ENCODE measurements around the gene TNNI3K. TPM values are rescaled to one million over a fixed set of nuclear protein-coding genes. Genes with fewer than 3 reads are reported as not detected.

TNNI3K gene
- total RNA-seq, 1 donor from 2014 or later: 1.3 TPM

DNA sequence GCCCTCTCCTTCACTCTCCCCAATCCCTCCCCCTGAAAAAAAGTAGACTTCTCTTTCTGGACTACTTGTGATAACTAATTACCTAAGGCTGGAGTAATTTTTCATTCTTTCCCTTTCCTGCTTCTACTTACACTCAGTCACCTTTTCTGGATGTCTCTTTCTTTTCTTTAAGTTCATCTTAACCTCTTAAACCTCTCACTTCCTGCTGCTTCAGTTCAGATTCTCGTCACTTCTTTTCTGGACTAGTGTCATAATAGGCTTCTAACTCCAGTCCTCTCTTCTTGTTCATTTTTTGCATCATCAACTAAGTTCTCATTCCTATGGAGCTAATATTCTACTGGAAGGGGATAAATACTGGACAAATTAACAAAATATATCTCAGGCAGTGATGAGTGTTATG, 201.8 kb downstream of the TNNI3K start:
- Histone ChIP-seq H3K36me3 (no peaks in the 10 kb centered on the region), H3K27me3 (no peaks in the 10 kb centered on the region), H3K4me1 (no peaks in the 10 kb centered on the region), H3K4me3 (no peak overlapping the region), H3K27ac (no peak overlapping the region), H3K9me3 (no peaks in the 10 kb centered on the region)
- intact Hi-C loops (cut with DNase I): no loop called here
- TF ChIP-seq, protein P1, sequence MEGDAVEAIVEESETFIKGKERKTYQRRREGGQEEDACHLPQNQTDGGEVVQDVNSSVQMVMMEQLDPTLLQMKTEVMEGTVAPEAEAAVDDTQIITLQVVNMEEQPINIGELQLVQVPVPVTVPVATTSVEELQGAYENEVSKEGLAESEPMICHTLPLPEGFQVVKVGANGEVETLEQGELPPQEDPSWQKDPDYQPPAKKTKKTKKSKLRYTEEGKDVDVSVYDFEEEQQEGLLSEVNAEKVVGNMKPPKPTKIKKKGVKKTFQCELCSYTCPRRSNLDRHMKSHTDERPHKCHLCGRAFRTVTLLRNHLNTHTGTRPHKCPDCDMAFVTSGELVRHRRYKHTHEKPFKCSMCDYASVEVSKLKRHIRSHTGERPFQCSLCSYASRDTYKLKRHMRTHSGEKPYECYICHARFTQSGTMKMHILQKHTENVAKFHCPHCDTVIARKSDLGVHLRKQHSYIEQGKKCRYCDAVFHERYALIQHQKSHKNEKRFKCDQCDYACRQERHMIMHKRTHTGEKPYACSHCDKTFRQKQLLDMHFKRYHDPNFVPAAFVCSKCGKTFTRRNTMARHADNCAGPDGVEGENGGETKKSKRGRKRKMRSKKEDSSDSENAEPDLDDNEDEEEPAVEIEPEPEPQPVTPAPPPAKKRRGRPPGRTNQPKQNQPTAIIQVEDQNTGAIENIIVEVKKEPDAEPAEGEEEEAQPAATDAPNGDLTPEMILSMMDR (IDR thresholded peaks at IDR 0.05): no peak
- DNase-seq (no peak), ATAC-seq (no peak)

DNA sequence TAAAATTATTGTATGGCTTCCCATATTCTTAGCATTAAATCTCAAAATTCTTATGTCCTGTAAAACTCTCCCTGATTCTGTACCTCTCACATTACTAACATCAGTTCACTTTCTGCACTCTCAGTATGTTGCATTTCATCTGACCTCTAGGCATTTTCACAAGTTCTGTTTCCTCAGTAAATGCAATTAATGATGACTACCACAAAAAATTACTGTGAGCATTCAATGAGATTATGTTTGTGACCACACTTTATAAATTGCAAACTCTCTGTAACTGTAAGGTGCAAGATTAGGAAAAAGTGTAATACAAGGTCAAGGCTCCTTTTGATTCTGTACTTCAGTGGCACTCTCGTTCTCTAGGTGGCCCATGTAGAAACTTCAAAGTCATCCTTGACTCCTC, 216.8 kb downstream of the TNNI3K start:
- intact Hi-C loops (cut with DNase I): no loop called here
- H3K4me3 ChIP-seq: no peak overlapping the region
- TF ChIP-seq, protein P1 (IDR thresholded peaks at IDR 0.05): no peak
- no peaks in the 10 kb centered on the region for H3K4me1 ChIP-seq
- no peaks in the 10 kb centered on the region for H3K27me3 ChIP-seq
- H3K27ac ChIP-seq: no peak overlapping the region
- no peaks in the 10 kb centered on the region for H3K36me3 ChIP-seq
- no peak for DNase-seq
- ATAC-seq: no peak
- no peaks in the 10 kb centered on the region for H3K9me3 ChIP-seq

DNA sequence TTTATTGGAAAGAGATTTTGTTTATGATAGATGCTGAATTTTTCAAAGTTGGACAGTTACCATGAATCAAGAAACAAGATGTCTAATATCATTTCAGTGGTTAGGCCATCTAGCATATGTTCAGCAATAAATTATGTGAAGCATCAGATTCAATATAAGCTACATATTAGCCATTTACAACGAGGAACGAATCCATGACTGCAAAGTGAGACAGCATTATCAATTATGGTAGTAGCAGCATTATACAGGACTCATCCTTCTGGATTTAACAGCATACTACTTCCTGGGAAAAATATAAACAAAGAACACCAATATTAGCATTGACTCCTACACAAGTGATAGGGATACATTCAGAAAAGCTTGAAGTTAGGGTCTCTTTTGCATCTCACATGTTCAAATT, 218.1 kb downstream of the TNNI3K start:
- H3K4me1 ChIP-seq: no peaks in the 10 kb centered on the region
- TF ChIP-seq, protein P1 (IDR thresholded peaks at IDR 0.05): no peak
- H3K36me3 ChIP-seq: no peaks in the 10 kb centered on the region
- intact Hi-C loops (cut with DNase I): no loop called here
- H3K4me3 ChIP-seq: no peak overlapping the region
- ATAC-seq (no peak), DNase-seq (no peak)
- H3K27ac ChIP-seq: no peak overlapping the region
- no peaks in the 10 kb centered on the region for H3K9me3 ChIP-seq
- H3K27me3 ChIP-seq: no peaks in the 10 kb centered on the region

DNA sequence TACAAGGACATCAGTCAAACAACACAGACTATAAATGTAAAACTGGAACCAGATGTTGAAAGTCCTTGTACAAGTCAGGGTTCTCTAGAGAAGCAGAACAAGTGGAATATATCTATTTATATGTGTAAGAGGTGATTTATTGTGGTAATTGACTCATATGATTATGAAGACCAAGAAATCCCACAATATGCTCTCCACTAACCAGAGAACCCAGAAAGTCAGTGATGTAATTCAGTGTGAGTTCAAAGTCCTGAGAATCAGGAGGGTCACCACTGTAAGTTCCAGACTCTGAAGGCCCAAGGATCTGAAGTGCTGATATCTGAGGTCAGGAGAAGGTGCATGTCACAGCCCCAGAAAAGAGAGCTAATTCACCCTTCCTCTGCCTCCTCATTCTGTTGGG, 220.2 kb downstream of the TNNI3K start:
- H3K27ac ChIP-seq: no peak overlapping the region
- H3K36me3 ChIP-seq: no peaks in the 10 kb centered on the region
- no peaks in the 10 kb centered on the region for H3K9me3 ChIP-seq
- H3K4me3 ChIP-seq: no peak overlapping the region
- no peak for DNase-seq
- H3K27me3 ChIP-seq: no peaks in the 10 kb centered on the region
- ATAC-seq: no peak
- intact Hi-C loops (cut with DNase I): no loop called here
- H3K4me1 ChIP-seq: no peaks in the 10 kb centered on the region
- TF ChIP-seq, protein P1 (IDR thresholded peaks at IDR 0.05): no peak

DNA sequence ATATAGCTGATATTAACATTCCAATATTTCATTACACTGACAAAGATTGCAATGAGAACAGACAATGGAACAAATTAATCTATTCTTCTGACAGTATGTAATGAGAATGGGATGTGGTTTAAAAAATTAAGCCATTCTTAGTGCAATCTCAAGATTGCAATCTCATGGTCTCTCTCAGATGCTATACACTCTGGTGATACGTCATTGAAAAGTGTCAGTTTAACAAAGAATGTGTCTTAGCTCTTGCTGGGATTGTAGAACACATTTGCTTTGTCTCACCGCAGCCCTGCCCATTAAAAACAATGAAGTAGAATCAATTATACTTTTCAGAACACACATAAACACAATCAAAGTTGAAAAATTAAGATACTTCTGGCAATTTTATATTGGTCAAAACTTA, 222.1 kb downstream of the TNNI3K start:
- Histone ChIP-seq H3K36me3 (no peaks in the 10 kb centered on the region), H3K27ac (no peak overlapping the region), H3K9me3 (no peaks in the 10 kb centered on the region), H3K27me3 (no peaks in the 10 kb centered on the region), H3K4me1 (no peaks in the 10 kb centered on the region), H3K4me3 (no peak overlapping the region)
- no peak for ATAC-seq
- intact Hi-C loops (cut with DNase I): no loop called here
- DNase-seq: no peak
- TF ChIP-seq, protein P1 (IDR thresholded peaks at IDR 0.05): no peak

DNA sequence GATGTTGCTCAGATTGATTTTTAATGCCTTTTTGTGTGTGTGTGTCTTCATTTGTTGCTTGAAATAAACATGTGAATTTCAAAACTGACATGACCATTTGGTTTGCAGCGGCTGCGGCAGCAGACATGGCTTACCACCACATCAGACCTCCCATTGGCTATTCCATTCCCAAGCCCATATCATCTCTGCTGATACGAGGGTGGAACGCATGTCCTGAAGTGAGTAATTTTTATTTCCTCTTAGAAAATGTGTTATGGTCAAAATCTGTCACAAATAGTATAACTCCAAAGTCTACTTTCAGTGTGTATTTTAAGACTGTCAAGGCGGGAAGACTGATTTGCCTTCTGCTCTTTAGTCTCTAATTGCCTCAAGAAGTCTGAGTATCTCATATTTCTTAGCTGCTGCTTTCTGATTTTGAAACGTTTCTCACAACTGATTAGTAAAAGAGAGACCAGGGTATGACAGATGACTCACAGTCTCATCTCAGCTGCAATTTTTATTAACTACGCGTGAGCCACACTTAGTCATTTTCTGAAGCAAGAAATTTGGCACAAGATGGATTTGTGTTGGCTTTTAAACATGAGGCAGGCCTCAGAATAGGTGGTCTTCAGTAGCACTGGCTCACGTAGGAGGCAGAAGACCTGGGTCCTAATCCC, 228.3 kb downstream of the TNNI3K start:
- H3K4me3 ChIP-seq: no peak overlapping the region
- no peaks in the 10 kb centered on the region for H3K4me1 ChIP-seq
- TF ChIP-seq, protein P1 (IDR thresholded peaks at IDR 0.05): no peak
- H3K36me3 ChIP-seq: no peaks in the 10 kb centered on the region
- H3K27me3 ChIP-seq: no peaks in the 10 kb centered on the region
- no peak for DNase-seq
- intact Hi-C loops (cut with DNase I): no loop called here
- no peak for ATAC-seq
- no peaks in the 10 kb centered on the region for H3K9me3 ChIP-seq
- H3K27ac ChIP-seq: no peak overlapping the region

Data from upper lobe of right lung (tissue), 1 donor.